T-helper 1 cell (primary cell): ENCODE data around the gene RAB3C.

Experiments used
- DNase-seq, 5 donors: peaks; one replicate each; pipeline ENCODE4 v3.0.0-alpha.2; 2012 to 2020

RAB3C gene

GRCh38 chr5:58736214-58736613 is 153.3 kb downstream of the RAB3C start:
- DNase-seq = no peak

GRCh38 chr5:58737671-58738070 is 154.8 kb downstream of the RAB3C start:
- no peak for DNase-seq

DNA sequence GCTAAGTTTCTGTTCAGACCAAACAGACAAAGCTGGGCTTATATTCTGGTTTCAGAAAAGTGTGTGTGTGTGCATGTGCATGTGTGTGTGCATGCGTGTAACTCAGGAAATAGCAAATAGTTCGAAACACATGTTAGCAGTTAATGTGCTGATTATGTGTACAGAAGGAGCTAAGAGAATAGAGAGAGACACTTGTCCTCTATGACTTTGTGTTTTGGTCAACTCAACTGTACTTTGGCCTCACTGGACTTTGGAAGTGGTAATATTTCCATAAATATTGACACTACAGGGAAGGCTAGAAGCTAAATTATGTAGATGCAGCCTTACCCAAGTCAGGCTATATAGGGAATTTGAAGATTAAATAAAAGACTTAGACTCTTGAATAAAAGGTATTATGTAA is 155.5 kb downstream of the RAB3C start:
- DNase-seq = no peak

GRCh38 chr5:58739051-58739450 is 156.2 kb downstream of the RAB3C start:
- DNase-seq = no peak

GRCh38 chr5:58740956-58741355 is 158.1 kb downstream of the RAB3C start:
- no peak for DNase-seq

DNA sequence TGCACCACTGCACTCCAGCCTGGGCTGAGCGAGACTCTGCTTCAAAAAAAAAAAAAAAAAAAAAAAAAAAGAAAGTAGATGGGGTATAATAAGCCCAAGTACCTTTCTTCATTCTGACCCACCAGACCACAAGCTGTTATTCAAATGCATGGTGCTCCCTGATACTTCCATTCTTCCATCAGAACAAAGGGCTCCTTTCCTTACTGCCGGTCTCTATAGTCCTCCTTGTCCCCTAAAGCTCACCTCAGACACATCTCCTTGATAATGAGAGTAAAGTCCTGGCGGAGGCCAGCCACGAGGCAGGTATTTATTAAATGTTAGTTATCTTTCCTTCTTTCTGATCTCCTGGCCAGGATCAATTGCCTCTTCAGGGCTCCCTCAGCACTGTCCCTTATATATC is 162.5 kb downstream of the RAB3C start:
- DNase-seq = no peak

GRCh38 chr5:58746321-58746720 is 163.4 kb downstream of the RAB3C start:
- no peak for DNase-seq

- DNase-seq = no peak
Observed at GRCh38 chr5:58750036-58750435, 167.2 kb downstream of the RAB3C start.

DNA sequence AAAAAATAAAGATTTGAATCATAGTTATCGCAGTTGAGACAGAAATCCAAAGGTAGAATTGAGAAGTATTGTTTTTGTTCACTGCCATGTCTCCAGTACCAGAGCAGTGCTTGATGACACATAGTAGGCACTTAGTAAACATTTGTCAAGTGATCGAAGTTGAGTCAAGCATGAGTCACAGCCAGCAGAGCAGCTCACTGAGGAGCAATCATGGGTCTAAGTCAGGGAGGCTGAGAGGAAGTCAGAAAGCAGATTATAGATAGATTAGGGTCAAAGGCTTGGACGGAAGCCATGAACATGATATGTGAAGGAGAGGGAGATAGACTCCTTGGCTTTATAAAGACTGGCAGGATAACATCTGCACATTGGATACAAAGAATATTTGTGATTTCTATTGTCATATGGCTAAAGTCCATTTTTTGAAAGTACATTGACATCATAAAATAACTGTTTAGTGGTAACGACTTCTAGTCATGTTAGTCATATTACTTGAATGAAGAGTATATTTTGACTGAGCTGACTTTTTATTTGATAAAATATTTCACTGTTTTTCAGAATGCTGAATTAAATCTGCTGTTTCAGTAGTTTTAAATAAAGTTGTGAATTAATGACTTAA is 168.5 kb downstream of the RAB3C start:
- DNase-seq = peak in 1 of 5 donors; percentile 3

GRCh38 chr5:58752104-58752503 is 169.2 kb downstream of the RAB3C start:
- no peak for DNase-seq

- no peak for DNase-seq
Observed at GRCh38 chr5:58753446-58753845, 170.6 kb downstream of the RAB3C start.

DNA sequence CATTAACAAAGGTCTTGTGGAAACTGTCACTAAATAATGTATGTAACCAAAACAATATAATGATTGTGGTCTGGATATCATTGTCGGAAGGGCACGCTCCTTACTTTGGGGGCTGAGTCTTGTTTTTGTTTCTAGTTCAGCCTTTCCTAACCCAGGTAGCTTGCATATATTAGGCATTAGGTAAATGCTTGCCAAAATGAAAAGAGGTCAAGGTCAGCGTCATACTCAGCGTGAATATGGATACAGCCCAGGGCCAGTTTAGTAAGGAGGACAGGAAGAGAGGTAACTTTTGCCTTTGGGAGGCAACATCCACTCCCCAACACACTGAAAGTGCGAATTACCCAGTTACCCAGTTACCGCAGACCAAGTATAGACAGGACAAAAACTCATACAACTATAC is 171.4 kb downstream of the RAB3C start:
- DNase-seq = no peak

DNA sequence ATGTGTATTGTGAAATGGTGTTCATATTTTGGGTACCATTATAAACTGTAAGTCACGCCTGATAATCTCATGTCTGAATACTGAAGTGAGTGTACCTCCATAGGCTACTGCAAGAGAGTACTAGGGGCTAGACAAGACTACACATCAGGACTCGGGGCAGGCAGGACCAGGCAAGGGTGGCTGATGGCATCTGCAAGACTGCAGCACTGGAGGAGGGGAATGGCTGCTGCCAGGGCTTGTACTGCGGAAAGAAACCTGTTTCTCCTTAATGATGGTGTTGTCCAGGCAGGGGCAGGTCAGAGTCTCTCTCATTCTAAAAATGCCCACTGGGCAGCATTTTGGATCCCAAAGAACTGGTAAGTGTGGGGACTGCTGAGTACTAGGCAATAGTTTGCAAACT is 172.5 kb downstream of the RAB3C start:
- no peak for DNase-seq

DNA sequence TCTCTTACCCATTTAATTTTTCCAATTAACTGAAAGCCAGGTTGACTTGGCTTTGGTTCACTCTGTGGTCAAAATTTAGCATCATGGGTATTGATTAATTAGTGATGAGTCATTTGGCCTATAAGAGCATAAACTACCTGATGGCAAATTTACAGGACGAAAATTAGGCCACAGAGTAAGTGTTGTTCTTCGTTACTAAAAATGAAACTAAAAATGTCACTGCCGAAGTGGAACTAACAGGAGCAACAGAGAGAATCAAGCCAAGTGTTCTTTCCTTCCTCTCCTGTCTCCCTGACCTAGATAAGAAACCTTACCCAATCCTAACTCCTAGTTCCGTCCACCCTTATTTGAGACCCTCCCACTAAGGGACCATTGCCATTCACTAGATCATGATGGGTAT is 176.9 kb downstream of the RAB3C start:
- peak in 1 of 5 donors; percentile 54 for DNase-seq

DNA sequence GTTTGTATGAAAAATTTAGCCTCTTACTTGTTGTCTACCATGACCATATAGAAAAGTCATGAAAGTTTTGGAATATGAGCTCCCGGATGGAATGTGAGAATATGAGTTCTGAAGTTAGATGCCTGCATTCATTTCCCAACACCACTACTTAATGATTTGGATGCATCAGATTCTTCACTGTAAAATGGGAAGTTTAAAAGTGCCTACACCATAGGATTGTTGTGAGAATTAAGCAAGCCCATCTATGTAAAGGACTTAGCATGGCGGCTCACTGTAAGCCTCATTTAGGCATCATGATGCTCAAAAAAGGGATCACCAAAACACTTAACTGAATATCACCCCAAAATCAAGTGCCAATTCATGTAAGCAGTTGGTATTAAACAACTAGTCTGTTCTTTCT is 177.3 kb downstream of the RAB3C start:
- no peak for DNase-seq

GRCh38 chr5:58761407-58761806 is 178.5 kb downstream of the RAB3C start:
- no peak for DNase-seq

DNA sequence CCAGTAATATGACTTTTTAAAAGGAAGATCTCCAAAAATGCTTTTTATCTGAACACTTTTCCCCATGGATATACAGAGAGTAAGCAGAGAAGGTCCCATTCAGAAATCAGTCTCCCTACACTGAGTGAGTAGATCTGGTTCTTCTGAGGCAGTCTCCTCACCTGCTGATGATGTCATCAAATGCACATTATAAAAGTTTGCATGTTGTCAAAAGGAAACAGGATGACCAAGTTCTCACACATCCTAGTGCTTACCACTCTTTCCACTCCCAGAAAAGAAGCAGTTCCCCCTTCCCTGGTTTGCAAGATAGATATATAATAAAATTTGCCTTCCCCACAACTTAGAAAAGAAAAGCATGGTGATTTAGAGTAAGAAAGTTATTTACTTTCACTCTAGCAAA is 180.5 kb downstream of the RAB3C start:
- no peak for DNase-seq

GRCh38 chr5:58764199-58764598 is 181.3 kb downstream of the RAB3C start:
- DNase-seq = no peak

- DNase-seq = no peak
Observed at GRCh38 chr5:58765058-58765457, 182.2 kb downstream of the RAB3C start.

DNA sequence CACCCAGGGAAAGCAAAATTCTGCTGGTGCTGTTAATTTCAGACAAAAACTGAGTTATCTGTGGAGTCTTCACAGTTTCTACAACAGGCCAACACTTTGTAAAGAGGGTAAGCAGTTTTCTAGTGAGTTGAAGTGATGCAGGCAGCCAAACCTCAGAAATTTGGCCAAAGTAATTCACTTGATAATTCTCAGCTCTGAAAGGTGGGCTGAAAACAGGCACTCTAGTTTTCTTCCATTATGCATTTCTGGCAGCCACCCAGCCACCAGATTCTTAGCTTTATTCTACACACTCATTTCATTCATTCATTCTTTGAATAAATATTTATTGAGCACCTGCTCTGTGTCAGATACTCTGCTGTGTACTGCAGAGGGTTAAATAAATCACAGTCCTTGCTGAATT is 184.2 kb downstream of the RAB3C start:
- no peak for DNase-seq

DNA sequence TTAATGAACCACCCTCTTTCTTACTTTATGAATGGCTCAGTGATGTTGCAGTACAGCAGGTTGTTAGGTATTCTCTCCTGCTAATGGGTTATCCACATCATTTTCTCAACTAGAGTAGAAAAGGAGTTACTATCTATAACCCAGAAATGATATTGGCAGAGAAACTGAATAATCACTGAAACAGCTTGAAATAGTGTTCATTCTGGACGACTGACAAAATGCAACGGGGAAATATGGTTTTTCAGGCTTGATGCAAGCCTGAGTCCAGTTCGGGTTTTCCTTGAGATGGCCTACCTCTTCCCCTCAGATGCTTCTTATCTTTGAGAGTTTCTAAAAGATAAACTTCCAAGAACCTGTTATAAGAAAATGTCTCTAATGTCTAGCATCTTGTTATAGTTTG is 187.3 kb downstream of the RAB3C start:
- DNase-seq = no peak

DNA sequence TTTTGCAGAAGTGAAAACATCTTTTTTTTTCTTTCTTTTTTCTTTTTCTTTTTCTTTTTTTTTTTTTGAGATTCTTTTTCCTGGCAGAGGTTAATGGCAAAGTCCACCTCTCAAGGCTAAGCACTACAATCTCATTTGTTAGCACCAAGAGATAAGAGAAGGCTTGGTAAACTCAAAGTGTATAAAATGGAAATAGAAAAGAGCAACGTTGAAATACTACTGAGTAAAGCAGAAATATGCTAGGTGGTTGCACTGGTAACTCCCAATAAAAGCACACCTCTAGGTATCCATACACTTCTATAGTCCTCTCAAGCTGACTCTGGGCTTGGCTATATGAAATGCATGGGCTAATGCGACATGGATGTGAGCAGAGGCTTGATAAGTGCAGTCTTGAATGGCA is 188.9 kb downstream of the RAB3C start:
- DNase-seq = no peak

DNA sequence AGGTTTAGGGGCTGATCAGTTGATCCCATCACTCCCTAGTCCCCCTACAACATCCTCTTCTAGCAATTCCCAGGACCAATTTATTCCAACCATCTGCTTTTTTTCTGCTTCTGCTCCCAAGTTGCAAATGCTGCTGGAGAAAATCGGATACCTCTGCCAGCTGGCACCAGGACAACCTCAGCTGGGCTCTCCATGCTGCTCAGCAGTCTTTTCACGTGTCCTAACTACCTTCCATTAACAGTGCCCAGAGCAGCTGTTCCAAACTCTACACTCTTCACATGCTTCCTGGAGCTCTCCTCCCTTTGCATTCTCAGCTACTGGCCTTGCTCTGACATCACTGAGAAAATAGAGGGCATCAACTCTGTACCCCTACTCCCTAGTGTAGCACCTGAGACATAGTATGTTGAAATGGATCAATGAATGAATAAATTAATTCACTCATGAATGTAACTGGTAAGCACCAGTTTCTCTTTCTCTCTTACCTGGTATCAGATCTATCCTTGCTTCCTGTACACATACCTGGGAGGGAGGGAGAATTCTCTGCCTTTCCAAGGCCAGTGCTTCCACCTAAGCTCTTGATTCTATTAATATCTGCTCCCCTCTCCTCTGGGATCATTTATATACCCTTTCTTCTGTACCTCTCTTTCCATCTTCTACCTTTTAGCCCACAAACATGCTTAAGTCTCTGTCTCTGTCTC is 191.0 kb downstream of the RAB3C start:
- DNase-seq = no peak

GRCh38 chr5:58774937-58775336 is 192.1 kb downstream of the RAB3C start:
- no peak for DNase-seq

DNA sequence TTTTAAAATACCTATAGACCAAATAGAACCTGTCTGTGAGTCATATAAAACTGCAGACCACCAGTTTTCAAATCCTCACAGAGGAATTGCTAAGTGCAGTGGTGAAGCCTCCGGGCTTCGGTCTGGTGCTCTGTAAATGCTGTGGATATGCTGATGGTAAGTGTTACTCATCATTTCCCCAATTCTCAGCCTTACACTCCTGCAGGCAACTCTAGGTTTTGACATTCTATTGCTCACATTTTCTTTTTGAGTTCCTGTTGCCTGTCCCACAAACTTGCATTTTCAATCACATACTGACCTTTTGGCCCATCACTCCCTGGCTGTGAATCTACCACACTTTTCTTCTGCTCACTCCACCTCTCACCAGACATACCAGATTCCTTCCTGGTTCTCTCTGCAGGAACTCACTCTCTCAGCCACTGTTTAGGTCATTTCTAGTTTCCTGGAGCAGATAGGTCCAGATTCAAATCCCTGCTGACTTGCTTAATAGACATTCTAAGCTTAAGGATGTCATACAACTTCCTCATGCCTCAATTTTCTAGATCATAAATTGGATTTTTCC is 192.9 kb downstream of the RAB3C start:
- no peak for DNase-seq
